LHCN-M2 (cell line): Measurements from ENCODE around the gene ADCY1. TPM values are rescaled to one million over a fixed set of nuclear protein-coding genes. Genes with fewer than 3 reads are reported as not detected.
A peak's percentile ranks its signal among the peaks of the same experiment; 100 is the strongest.
"Not testable (repeated sequence)": the region's sequence is repeated elsewhere in the genome, so short reads cannot be mapped to it uniquely, and the experiment has no call there.

Experiments used
- DNase-seq: peaks from one replicate; pipeline ENCODE4 v3.0.0-alpha.2; 2012; ENCODE audit warnings: low read depth
- polyA plus RNA-seq: library from polyadenylated mRNA; unstranded; fragments of >200 nt; gene quantifications from one replicate; pipeline ENCODE4 v1.2.1, GENCODE V29; 2012; ENCODE audit warnings: missing spikeins
- total RNA-seq: library from RNA; depleted of rRNA; stranded (reverse); fragments of >200 nt; gene quantifications from 2 replicates; pipeline ENCODE4 v1.2.3, GENCODE V29; 2014; rRNA removed

The ADCY1 gene
- 0.26 and 0.52 TPM in 2 replicates for total RNA-seq
- polyA plus RNA-seq: 0.24 TPM

DNA sequence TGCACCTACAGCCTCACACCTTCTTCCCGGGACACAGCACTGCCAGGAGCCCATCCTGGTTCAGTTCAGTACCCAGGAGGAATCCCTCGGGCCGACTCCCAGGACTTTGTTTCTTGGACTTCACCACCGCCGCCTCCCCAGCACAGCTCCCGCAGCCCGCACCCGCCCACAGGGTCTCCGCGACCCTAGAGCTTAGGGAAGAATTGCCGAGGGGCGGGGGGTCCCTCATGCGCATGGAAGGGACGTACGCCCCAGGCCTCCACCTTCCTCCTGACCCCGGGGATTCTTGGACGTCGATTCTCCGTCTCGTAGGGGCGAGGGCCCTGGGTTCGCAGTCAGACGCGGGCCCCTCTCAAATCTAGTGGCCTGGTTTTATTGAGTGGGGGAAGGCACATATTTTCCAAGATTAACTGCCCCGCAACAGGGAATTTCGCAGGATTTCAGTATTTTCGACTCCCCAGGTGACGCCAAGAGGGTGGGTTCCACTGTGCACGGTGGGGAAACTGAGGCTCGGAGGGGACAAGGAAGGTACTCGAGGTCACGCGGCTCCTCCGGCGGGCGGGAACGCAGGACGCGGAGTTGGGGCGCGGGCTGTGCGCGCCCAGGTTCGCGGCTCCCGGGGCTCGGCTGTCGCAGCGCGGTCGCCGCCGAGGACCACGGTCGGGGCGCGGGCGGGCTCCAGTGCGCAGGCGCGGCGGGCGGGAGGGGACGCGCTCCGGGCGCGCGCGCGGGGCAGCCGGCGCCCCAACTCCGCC is at the start of gene ADCY1:
Gene ADCY1, plus strand, starts transcription at position 708 of the 755 bp plus-strand sequence. CDS start 176 bp downstream, outside the sequence.
- DNase-seq: no peak

GRCh38 chr7:45524445-45524844 is 49.7 kb upstream of the ADCY1 start:
- DNase-seq: no peak

DNA sequence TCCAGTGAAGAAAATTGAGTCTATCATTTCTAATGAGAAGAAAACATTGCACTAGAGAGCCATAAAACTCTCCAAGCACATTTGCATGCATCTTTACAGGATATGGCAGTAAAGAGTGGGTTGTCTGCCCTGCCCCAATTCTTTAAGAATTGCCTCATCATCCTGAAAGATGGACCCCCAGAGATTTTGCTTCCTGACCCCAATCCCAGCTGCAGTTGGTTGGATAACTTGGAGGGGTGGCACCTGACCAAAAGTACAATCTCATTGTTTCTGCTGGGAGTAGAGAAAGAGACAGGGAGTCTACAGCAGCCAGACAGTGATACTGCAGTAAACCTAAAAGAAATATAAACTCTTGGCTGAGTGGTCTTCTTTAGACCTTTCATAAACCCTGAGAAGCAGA is 49.1 kb upstream of the ADCY1 start:
- DNase-seq: no peak

- DNase-seq: no peak
Observed at GRCh38 chr7:45543473-45543872, 30.7 kb upstream of the ADCY1 start.

DNA sequence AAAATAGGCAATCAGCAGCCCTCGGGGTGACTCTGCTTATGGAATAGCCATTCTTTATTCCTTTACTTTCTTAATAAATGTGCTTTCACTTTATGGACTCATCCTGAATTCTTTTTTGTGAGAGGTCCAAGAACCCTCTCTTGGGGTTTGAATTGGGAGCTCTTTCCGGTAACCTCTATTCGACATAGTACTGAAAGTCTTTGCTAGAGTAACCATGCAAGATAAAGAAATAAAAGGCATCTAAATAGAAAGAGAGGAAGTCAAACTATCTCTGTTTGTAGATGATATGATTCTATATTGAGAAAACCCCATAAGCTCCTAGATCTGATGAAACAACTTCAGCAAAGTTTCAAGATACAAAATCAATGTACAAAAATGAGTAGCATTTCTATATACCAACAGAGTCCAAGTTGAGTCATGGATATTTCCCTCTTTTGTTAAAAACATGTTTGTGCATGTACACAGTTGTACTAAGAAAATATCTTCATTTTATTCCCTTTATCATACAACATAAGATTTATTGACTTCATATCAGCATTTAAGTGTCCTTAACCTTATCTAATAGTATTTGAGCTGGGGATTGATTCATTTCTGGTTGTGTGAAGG is 29.0 kb upstream of the ADCY1 start:
- not testable (repeated sequence) for DNase-seq

- not testable (repeated sequence) for DNase-seq
Observed at GRCh38 chr7:45548917-45549316, 25.3 kb upstream of the ADCY1 start.

GRCh38 chr7:45563401-45563800 is 10.8 kb upstream of the ADCY1 start:
- DNase-seq: no peak

GRCh38 chr7:45563941-45564461 is 10.2 kb upstream of the ADCY1 start:
- DNase-seq: no peak

DNA sequence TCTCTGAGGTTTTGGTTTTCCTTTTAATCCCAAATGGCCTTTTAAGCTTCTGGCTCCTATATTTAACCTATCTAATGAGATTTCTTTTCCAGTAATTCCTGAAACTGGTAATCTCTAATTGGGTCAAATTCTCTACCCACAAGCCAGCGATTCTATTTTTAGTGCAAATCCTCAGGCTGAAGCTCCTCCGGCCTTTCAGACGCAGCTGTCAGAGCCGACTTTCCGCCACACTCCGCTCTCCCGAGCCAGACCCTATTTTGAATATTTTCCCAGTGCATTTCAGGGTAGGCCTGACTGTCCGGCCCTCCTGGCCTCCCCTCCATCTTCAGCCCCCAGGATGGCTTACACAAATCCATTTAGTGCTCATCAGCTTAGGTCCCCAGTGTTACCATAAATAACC is 9.7 kb upstream of the ADCY1 start:
- DNase-seq: peak; percentile 7

DNA sequence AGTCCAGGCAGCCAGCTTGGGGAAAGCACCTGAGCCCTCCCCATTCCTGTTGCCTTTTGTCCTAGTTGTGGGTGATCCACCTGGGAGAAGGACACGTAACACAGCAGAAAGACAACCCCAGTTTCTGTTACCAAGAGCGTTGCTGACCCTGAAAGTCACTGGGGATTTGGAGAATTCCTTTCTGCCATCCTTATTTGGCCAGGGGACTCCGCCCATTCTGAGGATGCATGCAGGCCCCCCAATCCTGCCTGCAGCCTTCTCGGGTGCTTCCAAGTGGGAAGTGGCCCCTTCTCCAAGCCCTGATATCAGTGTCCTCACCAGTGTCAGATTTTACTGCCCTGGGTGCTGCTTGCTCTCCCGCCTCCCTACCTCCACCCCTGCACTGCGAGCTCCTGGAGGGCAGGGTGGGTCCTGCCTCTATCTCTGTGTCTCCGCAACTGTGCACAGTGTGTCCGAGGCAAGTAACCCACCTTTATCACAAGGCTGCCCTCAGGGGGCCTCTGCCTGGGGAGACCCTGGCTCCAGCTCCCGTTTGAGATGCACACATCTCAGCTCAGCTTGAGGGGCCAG is 9.2 kb upstream of the ADCY1 start:
- DNase-seq: no peak

DNA sequence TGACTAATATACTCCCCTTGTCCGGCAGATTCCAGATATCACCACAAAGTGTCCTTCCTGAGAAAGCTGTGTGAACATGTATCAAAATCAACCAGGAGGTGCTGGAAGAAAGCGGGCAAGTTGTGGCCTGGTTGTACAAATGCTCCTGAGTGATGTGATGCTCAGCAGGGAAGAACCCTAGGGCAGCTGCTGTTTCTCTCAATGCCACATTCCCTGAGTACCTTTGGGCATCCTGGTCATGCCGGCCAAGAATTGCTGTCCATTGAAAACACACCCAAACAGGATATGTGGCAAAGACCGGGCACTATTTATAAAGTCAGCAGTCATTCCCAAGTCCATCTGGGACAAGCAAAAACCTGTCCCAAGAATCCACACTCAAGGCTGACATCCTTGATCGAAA is 7.8 kb upstream of the ADCY1 start:
- no peak for DNase-seq

DNA sequence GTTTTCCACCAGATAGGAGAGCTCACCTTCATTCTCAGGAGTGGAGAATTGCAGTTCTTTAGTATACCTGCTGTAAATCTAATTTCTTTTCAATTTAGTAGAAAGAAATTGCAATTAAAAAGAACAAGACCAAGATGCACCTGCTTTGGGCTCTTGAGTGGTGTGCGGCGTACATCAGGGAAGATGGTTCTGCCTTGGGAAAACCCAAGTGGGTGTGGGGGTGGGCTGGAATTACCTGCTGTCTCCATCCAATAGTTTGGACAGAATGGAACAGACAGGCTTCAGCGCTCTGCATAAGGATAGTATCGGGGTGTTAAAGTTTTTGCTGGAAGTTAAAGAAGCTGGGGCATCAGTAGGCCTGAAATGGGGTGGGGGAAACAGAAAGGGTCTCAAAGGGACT is 7.2 kb upstream of the ADCY1 start:
- no peak for DNase-seq

GRCh38 chr7:45567713-45568112 is 6.5 kb upstream of the ADCY1 start:
- DNase-seq: no peak

- no peak for DNase-seq
Observed at GRCh38 chr7:45568536-45569289, 5.5 kb upstream of the ADCY1 start.

- DNase-seq: no peak
Observed at GRCh38 chr7:45569290-45569685, 4.9 kb upstream of the ADCY1 start.

DNA sequence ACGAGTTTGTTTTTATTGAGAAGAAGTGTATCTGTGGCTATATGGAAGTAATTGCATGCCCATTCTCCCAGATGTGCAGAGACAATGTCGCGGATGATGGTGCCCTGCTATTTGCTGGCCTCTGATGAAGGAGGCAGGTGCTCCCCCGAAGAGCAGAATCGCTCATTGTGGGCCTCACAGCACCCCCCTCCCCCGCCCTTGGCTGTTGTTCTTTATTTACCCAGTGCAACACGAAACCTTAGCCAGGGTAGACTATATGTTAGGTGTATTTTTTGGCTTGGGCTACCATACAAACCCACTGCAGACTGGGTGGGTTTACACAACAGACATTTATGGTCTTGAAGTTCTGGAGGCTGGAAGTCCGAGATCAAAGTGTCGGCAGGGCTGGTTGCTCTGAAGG is 3.4 kb upstream of the ADCY1 start:
- DNase-seq: no peak

DNA sequence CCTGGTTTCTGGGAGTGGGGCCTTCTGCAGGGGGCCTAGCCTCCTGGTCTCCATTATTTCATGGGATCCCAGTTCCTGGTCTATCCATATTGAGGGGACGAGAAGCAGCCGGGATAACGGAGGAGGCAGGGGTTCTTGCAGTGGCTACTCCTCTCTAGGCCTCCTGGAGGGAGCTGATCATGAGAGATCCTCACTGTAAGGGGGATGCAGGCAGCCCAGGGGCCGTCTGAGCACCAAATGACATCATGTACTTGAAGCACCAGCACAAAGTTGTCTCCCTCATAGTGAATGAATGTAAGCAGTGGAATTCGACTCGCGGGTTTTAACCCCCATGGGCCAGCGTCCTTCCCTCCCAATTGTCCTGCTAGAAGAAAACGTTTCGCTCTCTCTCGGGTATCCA is 964 bp upstream of the ADCY1 start:
- DNase-seq: no peak

DNA sequence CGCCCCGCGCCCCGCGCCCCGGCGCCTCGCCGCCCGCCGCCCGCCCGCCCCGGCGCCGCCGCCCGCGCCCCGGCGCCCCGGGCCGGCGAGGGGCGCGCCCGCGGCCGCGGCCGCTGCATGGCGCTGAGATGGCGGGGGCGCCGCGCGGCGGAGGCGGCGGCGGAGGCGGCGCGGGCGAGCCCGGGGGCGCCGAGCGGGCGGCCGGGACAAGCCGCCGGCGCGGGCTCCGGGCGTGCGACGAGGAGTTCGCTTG is 174 bp downstream of the ADCY1 start:
- DNase-seq: no peak

DNA sequence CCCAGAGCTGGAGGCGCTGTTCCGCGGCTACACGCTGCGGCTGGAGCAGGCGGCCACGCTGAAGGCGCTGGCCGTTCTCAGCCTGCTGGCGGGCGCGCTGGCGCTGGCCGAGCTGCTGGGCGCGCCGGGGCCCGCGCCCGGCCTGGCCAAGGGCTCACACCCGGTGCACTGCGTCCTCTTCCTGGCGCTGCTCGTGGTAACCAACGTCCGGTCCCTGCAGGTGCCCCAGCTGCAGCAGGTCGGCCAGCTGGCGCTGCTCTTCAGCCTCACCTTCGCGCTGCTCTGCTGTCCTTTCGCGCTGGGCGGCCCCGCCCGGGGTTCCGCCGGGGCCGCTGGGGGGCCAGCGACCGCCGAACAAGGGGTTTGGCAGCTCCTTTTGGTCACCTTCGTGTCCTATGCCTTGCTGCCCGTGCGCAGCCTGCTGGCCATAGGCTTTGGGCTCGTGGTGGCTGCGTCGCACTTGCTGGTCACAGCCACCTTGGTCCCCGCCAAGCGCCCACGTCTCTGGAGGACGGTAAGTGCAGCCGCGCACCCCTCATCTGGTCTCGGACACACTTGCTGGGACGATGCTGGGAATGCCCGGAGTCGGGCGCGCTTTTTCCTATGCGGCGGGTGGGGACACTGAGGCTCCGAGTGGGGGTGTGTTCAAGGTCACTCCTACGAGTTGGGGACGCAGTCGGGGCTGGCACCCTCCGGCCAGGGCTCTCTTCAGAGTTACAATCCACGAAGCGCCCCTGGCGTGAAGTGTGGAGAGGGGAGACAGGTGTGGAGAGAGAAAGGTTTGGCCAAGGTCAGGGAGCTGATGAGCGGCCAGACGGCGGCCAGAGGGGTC is 717 bp downstream of the ADCY1 start:
- DNase-seq: peak; percentile 32

DNA sequence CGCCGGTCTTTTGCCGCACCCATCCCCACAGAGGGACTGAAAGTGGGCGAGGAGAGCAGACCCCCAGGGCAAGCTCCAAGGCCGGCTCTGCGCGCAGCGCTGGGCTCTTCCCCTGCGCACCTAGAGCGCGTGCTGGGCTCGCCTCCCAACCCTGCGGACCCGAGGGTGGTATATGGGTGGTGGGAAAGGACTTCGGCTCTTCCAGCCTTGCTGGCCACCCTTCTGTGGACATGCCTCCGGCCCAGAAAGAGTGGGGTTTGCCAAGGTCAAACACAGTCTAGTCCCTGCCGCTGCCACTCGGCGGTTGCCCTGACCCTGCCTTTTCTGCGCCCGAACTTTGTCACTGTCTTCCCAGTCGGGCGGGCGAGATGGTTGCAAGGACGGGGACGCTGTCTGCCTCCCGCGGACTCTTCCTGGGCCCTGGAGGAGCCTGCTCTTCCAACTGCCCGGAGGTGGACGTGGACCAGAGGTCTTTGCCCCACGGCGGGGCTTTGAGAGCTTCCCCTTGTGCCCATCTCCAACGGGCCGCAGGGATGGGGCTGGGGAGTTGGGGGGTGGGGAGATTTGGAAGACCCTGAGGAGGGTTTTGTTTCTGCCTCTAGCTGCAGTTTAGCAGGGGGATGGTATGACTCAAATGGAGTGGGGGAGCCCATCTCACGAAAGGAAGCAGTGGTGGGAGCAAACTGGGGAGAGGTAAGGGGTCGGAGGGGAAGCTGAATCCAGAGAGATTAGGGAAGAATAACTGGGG is 1.5 kb downstream of the ADCY1 start:
- no peak for DNase-seq
